HFFc6 (cell line): ENCODE results near the gene MRPL1. TPM values are rescaled to one million over a fixed set of nuclear protein-coding genes. Genes with fewer than 3 reads are reported as not detected.

Experiments
- DNase-seq: peaks from one replicate; pipeline ENCODE4 v3.0.0-alpha.2; 2018
- H3K27ac Mint-ChIP-seq: 2 replicates; pipeline ENCODE4 v1.8.0; 2020; ENCODE audit warnings: mild to moderate bottlenecking, mixed read lengths
- H3K27me3 Mint-ChIP-seq: 2 replicates; pipeline ENCODE4 v1.8.0; 2021; ENCODE audit warnings: mild to moderate bottlenecking, moderate library complexity, mixed read lengths; ENCODE audit not compliant: insufficient read depth
- H3K36me3 Mint-ChIP-seq: 2 replicates; pipeline ENCODE4 v1.8.0; 2021; ENCODE audit warnings: low read depth, mixed read lengths
- H3K4me1 Mint-ChIP-seq: 2 replicates; pipeline ENCODE4 v1.8.0; 2020; ENCODE audit warnings: low read depth, mixed read lengths
- H3K4me3 Mint-ChIP-seq: 2 replicates; pipeline ENCODE4 v1.8.0; 2020; ENCODE audit warnings: mild to moderate bottlenecking, moderate library complexity, mixed read lengths
- H3K9me3 Mint-ChIP-seq: 2 replicates; pipeline ENCODE4 v1.8.0; 2020; ENCODE audit warnings: mild to moderate bottlenecking, mixed read lengths
- total RNA-seq, 6 experiments: library from RNA; stranded (reverse); fragmentation: NEBNext Ultra II Directional; extraction: Animal tissue kit (Norgen Biotek cat#: 25700); gene quantifications; 2 replicates in 1 of 6; 3 replicates in 5 of 6; pipeline ENCODE4 v1.2.3, GENCODE V29; 2021
- TF ChIP-seq, protein P1 (sequence below): fragments of 200-600 bp; sonication (generic); IDR thresholded peaks from 2 replicates; pipeline ENCODE4 v1.5.0; 2021; ENCODE audit warnings: antibody characterized with exemption, mild to moderate bottlenecking

MRPL1 gene
- total RNA-seq, 6 experiments from 2014 or later: 29.2 to 48.8 (median 45.1) TPM

- Mint-ChIP-seq H3K9me3 (no peaks in the 10 kb centered on the region), H3K36me3 (no peaks in the 10 kb centered on the region), H3K4me1 (peaks cover 10% of the 10 kb centered on the region), H3K27me3 (peaks cover 15% of the 10 kb centered on the region), H3K27ac (no peak overlapping the region), H3K4me3 (no peak overlapping the region)
- TF ChIP-seq, protein P1, sequence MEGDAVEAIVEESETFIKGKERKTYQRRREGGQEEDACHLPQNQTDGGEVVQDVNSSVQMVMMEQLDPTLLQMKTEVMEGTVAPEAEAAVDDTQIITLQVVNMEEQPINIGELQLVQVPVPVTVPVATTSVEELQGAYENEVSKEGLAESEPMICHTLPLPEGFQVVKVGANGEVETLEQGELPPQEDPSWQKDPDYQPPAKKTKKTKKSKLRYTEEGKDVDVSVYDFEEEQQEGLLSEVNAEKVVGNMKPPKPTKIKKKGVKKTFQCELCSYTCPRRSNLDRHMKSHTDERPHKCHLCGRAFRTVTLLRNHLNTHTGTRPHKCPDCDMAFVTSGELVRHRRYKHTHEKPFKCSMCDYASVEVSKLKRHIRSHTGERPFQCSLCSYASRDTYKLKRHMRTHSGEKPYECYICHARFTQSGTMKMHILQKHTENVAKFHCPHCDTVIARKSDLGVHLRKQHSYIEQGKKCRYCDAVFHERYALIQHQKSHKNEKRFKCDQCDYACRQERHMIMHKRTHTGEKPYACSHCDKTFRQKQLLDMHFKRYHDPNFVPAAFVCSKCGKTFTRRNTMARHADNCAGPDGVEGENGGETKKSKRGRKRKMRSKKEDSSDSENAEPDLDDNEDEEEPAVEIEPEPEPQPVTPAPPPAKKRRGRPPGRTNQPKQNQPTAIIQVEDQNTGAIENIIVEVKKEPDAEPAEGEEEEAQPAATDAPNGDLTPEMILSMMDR: no peak
- DNase-seq: no peak
Observed at GRCh38 chr4:77843628-77844027, 19.0 kb upstream of the MRPL1 start.

- Mint-ChIP-seq H3K9me3 (no peaks in the 10 kb centered on the region), H3K27ac (no peak overlapping the region), H3K27me3 (peaks cover 15% of the 10 kb centered on the region), H3K36me3 (no peaks in the 10 kb centered on the region), H3K4me1 (peaks cover 10% of the 10 kb centered on the region), H3K4me3 (no peak overlapping the region)
- DNase-seq: no peak
- TF ChIP-seq, protein P1: no peak
Observed at GRCh38 chr4:77844363-77844762, 18.3 kb upstream of the MRPL1 start.

- Mint-ChIP-seq H3K27me3 (peaks cover 12% of the 10 kb centered on the region), H3K27ac (no peak overlapping the region), H3K4me3 (no peak overlapping the region), H3K9me3 (no peaks in the 10 kb centered on the region), H3K4me1 (peaks cover 10% of the 10 kb centered on the region), H3K36me3 (no peaks in the 10 kb centered on the region)
- TF ChIP-seq, protein P1: no peak
- DNase-seq: no peak
Observed at GRCh38 chr4:77845400-77845799, 17.2 kb upstream of the MRPL1 start.

DNA sequence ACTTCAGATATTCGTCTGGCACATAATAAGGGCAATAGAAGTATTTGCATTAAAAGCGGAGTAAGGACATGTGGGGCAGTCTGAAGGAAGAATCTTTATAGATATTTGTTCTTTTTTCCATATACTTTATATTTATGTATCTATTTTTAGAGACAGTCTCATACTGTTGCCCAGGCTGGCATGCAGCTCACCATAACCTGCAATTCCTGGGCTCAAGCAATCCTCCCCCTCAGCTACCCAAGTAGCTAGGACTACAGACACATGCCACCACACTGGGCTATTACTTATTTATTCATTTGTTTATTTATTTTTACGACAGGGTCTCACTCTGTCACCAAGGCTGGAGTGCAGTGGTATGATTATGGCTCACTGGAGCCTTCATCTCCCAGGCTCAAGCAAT is 16.7 kb upstream of the MRPL1 start:
- DNase-seq: no peak
- Mint-ChIP-seq H3K27me3 (peaks cover 11% of the 10 kb centered on the region), H3K4me3 (no peak overlapping the region), H3K9me3 (no peaks in the 10 kb centered on the region), H3K27ac (no peak overlapping the region), H3K36me3 (no peaks in the 10 kb centered on the region), H3K4me1 (peaks cover 10% of the 10 kb centered on the region)
- TF ChIP-seq, protein P1: no peak

GRCh38 chr4:77848508-77848907 is 14.1 kb upstream of the MRPL1 start:
- Mint-ChIP-seq H3K27me3 (peaks cover 8% of the 10 kb centered on the region), H3K4me3 (no peak overlapping the region), H3K36me3 (no peaks in the 10 kb centered on the region), H3K4me1 (peaks cover 10% of the 10 kb centered on the region), H3K27ac (no peak overlapping the region), H3K9me3 (no peaks in the 10 kb centered on the region)
- DNase-seq: no peak
- TF ChIP-seq, protein P1: no peak
